ENCODE measurements around the gene DIPK2A. TPM values are rescaled to one million over a fixed set of nuclear protein-coding genes. Genes with fewer than 3 reads are reported as not detected.

The DIPK2A gene
- total RNA-seq, 1 experiment from 2014 or later, result 14.3 TPM

DNA sequence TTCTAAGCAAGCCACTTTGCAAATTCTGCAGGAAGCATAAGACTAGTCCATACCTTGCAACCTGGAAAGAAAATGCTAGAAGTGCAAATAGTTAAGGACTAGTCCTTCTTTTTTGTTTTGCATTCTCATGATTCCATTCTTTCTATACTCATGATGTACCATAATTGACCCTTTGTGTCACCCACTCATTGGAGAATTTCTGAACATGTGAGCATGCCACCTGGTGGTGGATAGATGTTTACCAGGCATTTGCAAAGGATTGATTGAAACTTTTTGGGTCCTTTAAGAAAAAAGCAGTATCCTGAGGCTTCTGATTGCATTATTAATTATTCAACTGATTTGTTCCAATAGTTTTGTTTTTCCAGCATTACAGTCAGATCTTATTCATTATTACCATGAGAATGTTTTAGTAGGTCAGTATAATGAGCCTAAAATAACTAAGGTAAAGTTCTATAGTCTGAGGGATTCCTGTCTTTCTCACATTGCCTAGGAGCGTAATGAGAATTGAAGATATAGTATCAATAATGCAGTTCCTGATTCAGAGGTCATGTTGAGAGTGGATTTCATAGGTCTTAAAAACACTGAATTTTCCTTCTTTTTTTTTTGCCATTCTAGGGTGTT lies 20.2 kb upstream of the DIPK2A start:
- DNase-seq (ENCODE audit: low read depth, low spot score) (no peak), ATAC-seq (no peak)
- no TSS peak for BruUV-seq (replicated peaks)
- ChIA-PET CTCF (no interaction called here), POLR2A (no interaction called here)
- Histone ChIP-seq H3K4me1 (ENCODE audit: control insufficient read depth, insufficient read depth, low read length) (no peaks in the 10 kb centered on the region), H3K36me3 (ENCODE audit: control insufficient read depth, insufficient read depth, low read length) (no peaks in the 10 kb centered on the region), H3K9me3 (ENCODE audit: control insufficient read depth, insufficient read depth, low read depth, low read length) (no peaks in the 10 kb centered on the region), H3K27ac (ENCODE audit: low read length) (no peak overlapping the region), H3K4me3 (ENCODE audit: low read depth in 2 of 2, low read length in 2 of 2) (no peak overlapping the region), H3K27me3 (ENCODE audit: control insufficient read depth, insufficient read depth, low read length) (no peaks in the 10 kb centered on the region)
- in situ Hi-C loops (cut with HindIII; ENCODE audit: low pct_unique_long_range_greater_than_20kb, low sequenced_read_pairs) (no loop called here), intact Hi-C loops (cut with micrococcal nuclease; ENCODE audit: unreplicated experiment) (loop anchor here (5.0 kb wide), 2 partner anchors 54 to 174 kb away; no protein-coding TSS in a partner anchor)
- TF ChIP-seq, protein P1, sequence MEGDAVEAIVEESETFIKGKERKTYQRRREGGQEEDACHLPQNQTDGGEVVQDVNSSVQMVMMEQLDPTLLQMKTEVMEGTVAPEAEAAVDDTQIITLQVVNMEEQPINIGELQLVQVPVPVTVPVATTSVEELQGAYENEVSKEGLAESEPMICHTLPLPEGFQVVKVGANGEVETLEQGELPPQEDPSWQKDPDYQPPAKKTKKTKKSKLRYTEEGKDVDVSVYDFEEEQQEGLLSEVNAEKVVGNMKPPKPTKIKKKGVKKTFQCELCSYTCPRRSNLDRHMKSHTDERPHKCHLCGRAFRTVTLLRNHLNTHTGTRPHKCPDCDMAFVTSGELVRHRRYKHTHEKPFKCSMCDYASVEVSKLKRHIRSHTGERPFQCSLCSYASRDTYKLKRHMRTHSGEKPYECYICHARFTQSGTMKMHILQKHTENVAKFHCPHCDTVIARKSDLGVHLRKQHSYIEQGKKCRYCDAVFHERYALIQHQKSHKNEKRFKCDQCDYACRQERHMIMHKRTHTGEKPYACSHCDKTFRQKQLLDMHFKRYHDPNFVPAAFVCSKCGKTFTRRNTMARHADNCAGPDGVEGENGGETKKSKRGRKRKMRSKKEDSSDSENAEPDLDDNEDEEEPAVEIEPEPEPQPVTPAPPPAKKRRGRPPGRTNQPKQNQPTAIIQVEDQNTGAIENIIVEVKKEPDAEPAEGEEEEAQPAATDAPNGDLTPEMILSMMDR (IDR thresholded peaks at IDR 0.05), result peak; percentile 68; the same call in 1 of the 2 replicates
- TF ChIP-seq SIN3A (IDR thresholded peaks at IDR 0.05; ENCODE audit: borderline replicate concordance, insufficient read depth, low read depth, low read length), result no peak

DNA sequence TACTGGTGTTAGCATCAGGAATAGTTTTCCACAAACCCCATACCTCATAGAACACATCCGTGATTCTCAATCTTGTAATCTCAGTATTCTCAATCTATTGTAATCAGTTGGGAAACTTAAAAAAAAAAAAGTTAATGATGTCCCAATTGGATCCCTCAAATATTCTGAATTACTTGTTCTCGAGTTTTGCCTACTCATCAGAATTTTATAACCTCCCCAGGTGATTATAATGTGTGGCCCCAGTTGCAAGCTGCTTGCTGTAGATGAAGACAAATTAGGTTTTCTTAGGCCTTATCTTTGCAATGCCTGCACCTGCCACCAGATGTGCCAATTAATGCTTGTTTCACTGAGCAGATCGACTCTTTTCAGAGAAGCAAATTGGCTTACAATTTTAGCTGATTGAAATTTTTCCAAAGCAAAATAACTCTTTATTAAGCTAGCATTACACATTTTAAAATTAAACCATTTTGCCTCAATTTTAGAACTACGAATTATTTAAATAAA lies 19.0 kb upstream of the DIPK2A start:
- CTCF ChIA-PET, result no interaction called here
- TF ChIP-seq SIN3A (IDR thresholded peaks at IDR 0.05; ENCODE audit: borderline replicate concordance, insufficient read depth, low read depth, low read length), result no peak
- TF ChIP-seq, protein P1 (IDR thresholded peaks at IDR 0.05), result no peak
- TF ChIP-seq TCF7L2 (IDR thresholded peaks at IDR 0.05; ENCODE audit: low read depth, low read length), result no peak
- TF ChIP-seq REST (IDR thresholded peaks at IDR 0.05; ENCODE audit: insufficient read depth in 1 of 2, low read depth in 2 of 2, low read length in 1 of 2), result no peak
- TF ChIP-seq POLR2AphosphoS5 (IDR thresholded peaks at IDR 0.05; ENCODE audit: low read depth, low read length), result no peak

More for the DNA sequence above, 19.0 kb upstream of the DIPK2A start:
- no peaks in the 10 kb centered on the region for H3K27me3 ChIP-seq (ENCODE audit: control insufficient read depth, insufficient read depth, low read length)
- POLR2A ChIA-PET, result no interaction called here
- no peak overlapping the region for H3K4me3 ChIP-seq (ENCODE audit: low read depth in 2 of 2, low read length in 2 of 2)
- H3K27ac ChIP-seq (ENCODE audit: low read length), result no peak overlapping the region
- intact Hi-C loops (cut with micrococcal nuclease; ENCODE audit: unreplicated experiment), result loop anchor here (5.0 kb wide), 2 partner anchors 55 to 175 kb away; no protein-coding TSS in a partner anchor
- no peaks in the 10 kb centered on the region for H3K36me3 ChIP-seq (ENCODE audit: control insufficient read depth, insufficient read depth, low read length)
- no peaks in the 10 kb centered on the region for H3K4me1 ChIP-seq (ENCODE audit: control insufficient read depth, insufficient read depth, low read length)
- no peaks in the 10 kb centered on the region for H3K9me3 ChIP-seq (ENCODE audit: control insufficient read depth, insufficient read depth, low read depth, low read length)
- in situ Hi-C loops (cut with HindIII; ENCODE audit: low pct_unique_long_range_greater_than_20kb, low sequenced_read_pairs), result no loop called here
- ATAC-seq (no peak), DNase-seq (ENCODE audit: low read depth, low spot score) (no peak)
- BruUV-seq (replicated peaks), result no TSS peak

All from Panc1 (cell line).